ENCODE measurements around the gene PLSCR3.

DNA sequence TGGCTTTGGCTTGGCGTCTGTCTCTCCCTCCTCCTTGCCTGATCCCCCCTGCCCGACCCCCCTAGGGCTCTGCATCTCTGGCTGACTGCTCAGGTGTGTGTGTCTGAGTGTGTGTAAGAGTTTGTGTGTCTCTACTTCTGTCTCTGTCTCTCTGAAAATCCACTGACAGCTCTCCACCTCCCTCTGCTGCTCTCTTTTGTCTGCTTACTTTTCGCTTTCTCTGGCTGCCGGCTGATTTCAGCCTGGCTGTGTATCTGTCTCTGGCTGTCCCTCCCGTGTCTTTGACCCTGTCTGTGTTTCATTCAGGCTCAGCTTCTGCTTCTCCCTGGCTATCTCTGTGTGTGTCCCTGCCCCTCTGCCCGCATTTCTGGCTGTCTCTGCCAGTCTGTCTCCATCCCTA lies 22.0 kb upstream of the PLSCR3 start:
- TF ChIP-seq EZH2phosphoT487 (IDR thresholded peaks at IDR 0.05; ENCODE audit: unreplicated experiment) (no peak), EZH2 (IDR thresholded peaks at IDR 0.05; ENCODE audit: low read depth, unreplicated experiment) (no peak)
- TF ChIP-seq, protein P1, sequence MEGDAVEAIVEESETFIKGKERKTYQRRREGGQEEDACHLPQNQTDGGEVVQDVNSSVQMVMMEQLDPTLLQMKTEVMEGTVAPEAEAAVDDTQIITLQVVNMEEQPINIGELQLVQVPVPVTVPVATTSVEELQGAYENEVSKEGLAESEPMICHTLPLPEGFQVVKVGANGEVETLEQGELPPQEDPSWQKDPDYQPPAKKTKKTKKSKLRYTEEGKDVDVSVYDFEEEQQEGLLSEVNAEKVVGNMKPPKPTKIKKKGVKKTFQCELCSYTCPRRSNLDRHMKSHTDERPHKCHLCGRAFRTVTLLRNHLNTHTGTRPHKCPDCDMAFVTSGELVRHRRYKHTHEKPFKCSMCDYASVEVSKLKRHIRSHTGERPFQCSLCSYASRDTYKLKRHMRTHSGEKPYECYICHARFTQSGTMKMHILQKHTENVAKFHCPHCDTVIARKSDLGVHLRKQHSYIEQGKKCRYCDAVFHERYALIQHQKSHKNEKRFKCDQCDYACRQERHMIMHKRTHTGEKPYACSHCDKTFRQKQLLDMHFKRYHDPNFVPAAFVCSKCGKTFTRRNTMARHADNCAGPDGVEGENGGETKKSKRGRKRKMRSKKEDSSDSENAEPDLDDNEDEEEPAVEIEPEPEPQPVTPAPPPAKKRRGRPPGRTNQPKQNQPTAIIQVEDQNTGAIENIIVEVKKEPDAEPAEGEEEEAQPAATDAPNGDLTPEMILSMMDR (conservative IDR thresholded peaks at IDR 0.05; ENCODE audit: low read depth in 2 of 2), result no peak

Measured in GM23338 (cell line).